ENCODE measurements around the gene PCDHA3. TPM values are rescaled to one million over a fixed set of nuclear protein-coding genes. Genes with fewer than 3 reads are reported as not detected.
"Not testable (repeated sequence)": the region's sequence is repeated elsewhere in the genome, so short reads cannot be mapped to it uniquely, and the experiment has no call there.

PCDHA3 gene
- 0.23 TPM for polyA plus RNA-seq (2012; ENCODE audit: low read depth, missing spikeins)

DNA sequence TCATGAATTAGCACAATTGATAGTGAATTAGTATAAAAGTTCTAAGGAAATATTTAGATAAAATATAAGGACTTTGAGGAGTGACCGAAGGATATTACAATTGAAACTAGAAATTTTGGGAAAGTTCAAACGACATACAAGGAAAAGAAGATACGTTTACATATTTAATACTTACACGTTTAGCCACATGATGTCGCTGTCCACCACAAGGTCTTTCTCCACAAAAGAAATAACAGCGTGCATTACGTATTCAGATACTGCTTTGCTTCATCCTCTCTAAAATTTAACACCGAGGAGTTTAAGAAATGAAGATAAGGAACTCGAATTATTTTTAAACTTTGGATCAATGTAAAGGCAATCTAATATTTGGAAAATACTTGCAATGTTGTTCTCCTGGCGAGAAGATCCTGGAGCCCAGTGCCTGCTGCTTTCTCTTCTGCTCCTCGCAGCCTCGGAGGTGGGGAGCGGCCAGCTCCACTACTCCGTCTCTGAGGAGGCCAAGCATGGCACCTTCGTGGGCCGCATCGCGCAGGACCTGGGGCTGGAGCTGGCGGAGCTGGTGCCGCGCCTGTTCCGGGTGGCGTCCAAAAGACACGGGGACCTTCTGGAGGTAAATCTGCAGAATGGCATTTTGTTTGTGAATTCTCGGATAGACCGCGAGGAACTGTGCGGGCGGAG is at the start of gene PCDHA3:
PCDHA3 (plus strand) TSS at position 242 of the 678 bp plus-strand sequence.
- TF ChIP-seq POLR2AphosphoS5 (IDR thresholded peaks at IDR 0.05; ENCODE audit: low read depth, low read length) (no peak), SPI1 (IDR thresholded peaks at IDR 0.05; ENCODE audit: low read depth, low read length) (no peak), POU2F2 (IDR thresholded peaks at IDR 0.05; ENCODE audit: low read depth, low read length) (no peak), PAX5 (IDR thresholded peaks at IDR 0.05; ENCODE audit: insufficient read depth, low read length, severe bottlenecking) (no peak), TAF1 (IDR thresholded peaks at IDR 0.05; ENCODE audit: low read depth, low read length) (no peak), POLR2A (IDR thresholded peaks at IDR 0.05; ENCODE audit: low read depth, low read length) (no peak)
- DNase-seq (ENCODE audit: insufficient read length, low spot score) (no peak), FAIRE-seq (no peak)

DNA sequence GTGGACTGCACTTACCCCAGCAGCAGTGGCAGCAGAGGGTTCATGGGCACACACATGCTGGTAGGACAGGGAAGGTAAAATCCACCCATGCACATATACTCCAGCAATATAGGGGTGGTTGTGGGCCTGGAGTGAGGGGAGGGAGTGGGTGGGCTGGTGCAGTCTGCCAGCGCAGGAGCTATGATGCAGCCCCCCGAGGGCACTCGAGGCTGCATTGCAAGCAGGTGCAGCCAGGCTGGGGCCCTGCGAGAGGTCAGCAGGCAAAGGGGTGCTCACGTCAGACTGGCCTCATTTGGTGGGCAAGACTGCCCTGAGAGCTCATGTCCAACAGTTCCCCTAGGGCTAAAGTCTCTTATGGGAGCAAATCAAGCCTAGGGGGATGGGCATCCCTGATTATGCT is 47.3 kb upstream of the PCDHA3 start:
- DNase-seq (ENCODE audit: insufficient read length, low spot score) (no peak), FAIRE-seq (no peak)
- no peak for TF ChIP-seq POLR2AphosphoS5 (IDR thresholded peaks at IDR 0.05; ENCODE audit: low read depth, low read length)
- no peak for TF ChIP-seq PAX5 (IDR thresholded peaks at IDR 0.05; ENCODE audit: insufficient read depth, low read length, severe bottlenecking)
- no peak for TF ChIP-seq TAF1 (IDR thresholded peaks at IDR 0.05; ENCODE audit: low read depth, low read length)
- no peak for TF ChIP-seq POU2F2 (IDR thresholded peaks at IDR 0.05; ENCODE audit: low read depth, low read length)
- no peak for TF ChIP-seq SPI1 (IDR thresholded peaks at IDR 0.05; ENCODE audit: low read depth, low read length)
- TF ChIP-seq POLR2A (IDR thresholded peaks at IDR 0.05; ENCODE audit: low read depth, low read length): no peak

DNA sequence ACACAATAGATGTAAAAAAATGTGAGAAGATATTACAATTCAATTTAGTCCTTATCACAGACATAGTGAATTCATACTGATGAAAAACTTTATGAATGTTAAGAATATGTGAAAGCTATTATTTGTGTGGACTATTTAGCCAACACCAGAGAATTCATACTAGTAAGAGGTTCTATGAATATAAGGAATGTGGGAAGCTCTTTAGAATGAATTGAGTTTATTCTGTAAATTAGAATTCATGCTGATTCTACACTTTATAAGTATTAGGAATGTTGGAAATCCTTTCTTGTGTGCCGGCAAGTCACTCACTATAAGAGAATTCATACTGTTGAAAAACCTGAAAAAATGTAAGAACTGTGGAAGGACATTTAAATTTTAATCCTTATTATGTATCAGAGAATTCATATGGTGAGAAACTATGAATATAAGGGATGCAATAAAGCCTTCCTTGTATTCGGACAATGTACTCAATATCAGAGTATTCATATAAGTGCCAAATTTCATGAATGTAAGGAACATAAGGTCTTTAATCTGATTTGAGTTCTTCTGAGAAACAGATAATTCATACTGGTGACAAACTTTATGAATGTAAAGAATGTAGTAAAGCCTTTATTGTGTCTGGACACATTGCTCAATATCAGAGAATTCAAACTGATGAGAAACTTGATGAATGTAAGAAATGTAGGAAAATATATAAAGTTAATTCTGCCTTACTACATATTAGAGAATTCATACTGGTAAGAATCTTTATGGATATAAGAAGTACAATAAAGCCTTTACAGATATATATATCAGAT is 36.5 kb upstream of the PCDHA3 start:
- FAIRE-seq: no peak

DNA sequence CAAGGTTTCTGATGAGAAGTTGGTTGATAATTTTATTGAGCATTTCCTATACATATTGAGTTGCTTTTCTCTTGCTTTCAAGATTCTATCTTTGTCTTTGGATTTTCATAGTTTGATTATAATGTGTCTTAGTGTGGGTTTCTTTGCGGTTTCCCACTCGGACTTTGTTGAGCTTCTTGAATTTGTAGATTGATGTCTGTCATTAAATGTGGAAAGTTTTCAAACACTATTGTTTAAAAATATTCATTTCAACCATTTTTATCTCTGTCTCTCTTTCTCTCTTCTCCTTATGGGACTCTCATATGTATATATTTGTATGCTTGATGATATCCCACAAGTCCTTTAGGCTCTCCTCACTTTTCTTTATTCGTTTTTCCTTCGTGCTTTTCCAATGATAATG is 33.4 kb upstream of the PCDHA3 start:
- TF ChIP-seq POU2F2 (IDR thresholded peaks at IDR 0.05; ENCODE audit: low read depth, low read length): no peak
- no peak for TF ChIP-seq TAF1 (IDR thresholded peaks at IDR 0.05; ENCODE audit: low read depth, low read length)
- TF ChIP-seq PAX5 (IDR thresholded peaks at IDR 0.05; ENCODE audit: insufficient read depth, low read length, severe bottlenecking): no peak
- no peak for TF ChIP-seq POLR2AphosphoS5 (IDR thresholded peaks at IDR 0.05; ENCODE audit: low read depth, low read length)
- TF ChIP-seq SPI1 (IDR thresholded peaks at IDR 0.05; ENCODE audit: low read depth, low read length): no peak
- no peak for TF ChIP-seq POLR2A (IDR thresholded peaks at IDR 0.05; ENCODE audit: low read depth, low read length)
- DNase-seq (ENCODE audit: insufficient read length, low spot score) (no peak), FAIRE-seq (no peak)

More for the DNA sequence above, 36.5 kb upstream of the PCDHA3 start:
- TF ChIP-seq PAX5 (IDR thresholded peaks at IDR 0.05; ENCODE audit: insufficient read depth, low read length, severe bottlenecking) (no peak), POU2F2 (IDR thresholded peaks at IDR 0.05; ENCODE audit: low read depth, low read length) (no peak), SPI1 (IDR thresholded peaks at IDR 0.05; ENCODE audit: low read depth, low read length) (no peak), POLR2A (IDR thresholded peaks at IDR 0.05; ENCODE audit: low read depth, low read length) (no peak), TAF1 (IDR thresholded peaks at IDR 0.05; ENCODE audit: low read depth, low read length) (no peak), POLR2AphosphoS5 (IDR thresholded peaks at IDR 0.05; ENCODE audit: low read depth, low read length) (no peak)
- DNase-seq (ENCODE audit: insufficient read length, low spot score): no peak

DNA sequence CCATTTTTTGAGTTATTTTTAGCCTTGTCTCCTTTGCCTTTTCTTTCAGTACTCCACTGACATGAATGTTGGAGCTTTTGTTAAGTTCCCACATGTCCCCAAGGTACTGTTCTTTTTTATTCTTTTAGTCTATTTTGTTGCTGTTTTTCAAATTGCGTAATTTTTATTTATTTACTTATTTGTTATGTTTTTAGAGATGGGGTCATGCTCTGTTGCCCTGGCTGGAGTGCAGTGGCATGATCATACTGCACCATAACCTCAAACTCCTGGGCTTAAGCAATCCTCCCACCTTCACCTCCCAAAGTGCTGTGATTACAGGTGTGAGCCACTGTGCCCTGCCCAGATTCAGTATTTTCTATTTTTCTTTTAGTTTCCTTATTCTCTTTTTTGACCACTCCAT is 20.3 kb upstream of the PCDHA3 start:
- FAIRE-seq (no peak), DNase-seq (ENCODE audit: insufficient read length, low spot score) (no peak)
- no peak for TF ChIP-seq PAX5 (IDR thresholded peaks at IDR 0.05; ENCODE audit: insufficient read depth, low read length, severe bottlenecking)
- TF ChIP-seq POLR2A (IDR thresholded peaks at IDR 0.05; ENCODE audit: low read depth, low read length): no peak
- TF ChIP-seq POU2F2 (IDR thresholded peaks at IDR 0.05; ENCODE audit: low read depth, low read length): no peak
- TF ChIP-seq TAF1 (IDR thresholded peaks at IDR 0.05; ENCODE audit: low read depth, low read length): no peak
- no peak for TF ChIP-seq SPI1 (IDR thresholded peaks at IDR 0.05; ENCODE audit: low read depth, low read length)
- TF ChIP-seq POLR2AphosphoS5 (IDR thresholded peaks at IDR 0.05; ENCODE audit: low read depth, low read length): no peak

DNA sequence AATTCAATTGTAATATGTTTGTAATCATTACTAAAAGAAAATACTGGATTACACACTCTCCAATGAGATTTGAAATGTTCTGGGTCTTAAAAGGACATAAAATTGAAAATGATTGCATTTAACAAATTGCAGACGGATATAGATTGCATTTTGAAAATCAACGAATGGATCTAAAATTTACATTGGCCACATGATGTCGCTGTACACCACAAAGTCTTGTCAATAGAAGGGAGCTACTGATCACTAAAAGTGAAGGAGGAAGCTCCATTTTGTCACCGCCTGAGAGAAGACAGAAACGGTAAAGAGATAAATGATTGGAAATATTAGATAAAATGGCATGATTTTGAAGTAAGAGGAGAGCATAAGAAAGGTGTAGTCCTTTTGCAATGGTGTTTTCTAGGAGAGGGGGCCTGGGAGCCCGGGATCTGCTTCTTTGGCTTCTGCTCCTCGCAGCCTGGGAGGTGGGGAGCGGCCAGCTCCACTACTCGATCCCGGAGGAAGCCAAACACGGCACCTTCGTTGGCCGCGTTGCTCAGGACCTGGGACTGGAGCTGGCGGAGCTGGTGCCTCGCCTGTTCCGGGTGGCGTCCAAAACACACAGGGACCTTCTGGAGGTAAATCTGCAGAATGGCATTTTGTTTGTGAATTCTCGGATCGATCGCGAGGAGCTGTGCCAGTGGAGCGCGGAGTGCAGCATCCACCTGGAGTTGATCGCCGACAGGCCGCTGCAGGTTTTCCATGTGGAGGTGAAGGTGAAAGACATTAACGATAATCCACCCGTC is 14.8 kb upstream of the PCDHA3 start, which contains the start of gene PCDHA1:
PCDHA1 (plus strand) TSS at position 236 of the 782 bp plus-strand sequence.
- no peak for TF ChIP-seq PAX5 (IDR thresholded peaks at IDR 0.05; ENCODE audit: insufficient read depth, low read length, severe bottlenecking)
- no peak for TF ChIP-seq POLR2A (IDR thresholded peaks at IDR 0.05; ENCODE audit: low read depth, low read length)
- no peak for TF ChIP-seq POLR2AphosphoS5 (IDR thresholded peaks at IDR 0.05; ENCODE audit: low read depth, low read length)
- TF ChIP-seq TAF1 (IDR thresholded peaks at IDR 0.05; ENCODE audit: low read depth, low read length): no peak
- TF ChIP-seq SPI1 (IDR thresholded peaks at IDR 0.05; ENCODE audit: low read depth, low read length): no peak
- no peak for TF ChIP-seq POU2F2 (IDR thresholded peaks at IDR 0.05; ENCODE audit: low read depth, low read length)
- no peak for FAIRE-seq
- no peak for DNase-seq (ENCODE audit: insufficient read length, low spot score)

DNA sequence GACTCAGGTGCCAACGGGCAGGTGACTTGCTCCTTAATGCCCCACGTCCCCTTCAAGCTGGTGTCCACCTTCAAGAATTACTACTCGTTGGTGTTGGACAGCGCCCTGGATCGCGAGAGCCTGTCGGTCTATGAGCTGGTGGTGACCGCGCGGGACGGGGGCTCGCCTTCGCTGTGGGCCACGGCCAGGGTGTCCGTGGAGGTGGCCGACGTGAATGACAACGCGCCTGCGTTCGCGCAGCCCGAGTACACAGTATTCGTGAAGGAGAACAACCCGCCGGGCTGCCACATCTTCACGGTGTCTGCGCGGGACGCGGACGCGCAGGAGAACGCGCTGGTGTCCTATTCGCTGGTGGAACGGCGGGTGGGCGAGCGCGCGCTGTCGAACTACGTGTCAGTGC is 13.4 kb upstream of the PCDHA3 start:
- not testable (repeated sequence) for FAIRE-seq; DNase-seq (ENCODE audit: insufficient read length, low spot score)

DNA sequence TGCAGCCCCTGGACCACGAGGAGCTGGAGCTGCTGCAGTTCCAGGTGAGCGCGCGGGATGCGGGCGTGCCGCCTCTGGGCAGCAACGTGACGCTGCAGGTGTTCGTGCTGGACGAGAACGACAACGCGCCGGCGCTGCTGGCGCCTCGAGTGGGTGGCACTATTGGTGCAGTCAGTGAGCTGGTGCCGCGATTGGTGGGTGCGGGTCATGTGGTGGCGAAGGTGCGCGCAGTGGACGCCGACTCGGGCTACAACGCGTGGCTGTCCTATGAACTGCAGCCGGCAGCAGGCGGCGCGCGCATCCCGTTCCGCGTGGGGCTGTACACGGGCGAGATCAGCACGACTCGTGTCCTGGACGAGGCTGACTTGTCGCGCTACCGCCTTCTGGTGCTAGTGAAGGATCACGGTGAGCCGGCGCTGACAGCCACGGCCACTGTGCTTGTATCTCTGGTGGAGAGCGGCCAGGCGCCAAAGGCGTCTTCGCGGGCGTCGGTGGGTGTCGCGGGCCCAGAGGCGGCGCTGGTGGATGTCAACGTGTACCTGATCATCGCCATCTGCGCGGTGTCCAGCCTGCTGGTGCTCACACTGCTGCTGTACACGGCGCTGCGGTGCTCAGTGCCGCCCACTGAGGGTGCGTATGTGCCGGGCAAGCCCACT is 12.9 kb upstream of the PCDHA3 start:
- not testable (repeated sequence) for DNase-seq (ENCODE audit: insufficient read length, low spot score); FAIRE-seq

DNA sequence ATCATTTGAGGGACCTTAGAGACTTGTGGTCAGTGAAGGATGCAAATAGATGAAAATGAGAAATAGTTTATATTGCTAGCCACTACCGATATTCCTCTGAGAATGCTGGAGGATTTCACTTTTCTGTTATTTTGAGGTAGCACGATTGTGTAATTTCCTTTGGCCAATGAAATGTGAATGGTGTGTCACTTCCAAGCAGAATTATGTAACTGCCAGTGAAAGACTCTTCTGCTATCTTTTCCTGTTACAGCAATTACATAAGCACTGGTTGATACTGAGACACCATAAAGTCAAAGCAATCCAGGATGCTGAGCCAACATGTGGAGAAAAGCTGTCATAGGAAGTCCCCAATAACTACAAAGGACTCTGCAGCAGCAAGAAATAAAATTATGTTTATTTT is 9.8 kb upstream of the PCDHA3 start:
- DNase-seq (ENCODE audit: insufficient read length, low spot score) (no peak), FAIRE-seq (no peak)

More for the DNA sequence above, 9.8 kb upstream of the PCDHA3 start:
- TF ChIP-seq SPI1 (IDR thresholded peaks at IDR 0.05; ENCODE audit: low read depth, low read length) (no peak), TAF1 (IDR thresholded peaks at IDR 0.05; ENCODE audit: low read depth, low read length) (no peak), POLR2A (IDR thresholded peaks at IDR 0.05; ENCODE audit: low read depth, low read length) (no peak), PAX5 (IDR thresholded peaks at IDR 0.05; ENCODE audit: insufficient read depth, low read length, severe bottlenecking) (no peak), POU2F2 (IDR thresholded peaks at IDR 0.05; ENCODE audit: low read depth, low read length) (no peak), POLR2AphosphoS5 (IDR thresholded peaks at IDR 0.05; ENCODE audit: low read depth, low read length) (no peak)
